GM12878 (cell line): Measurements from ENCODE around the gene GPR146. TPM values are rescaled to one million over a fixed set of nuclear protein-coding genes. Genes with fewer than 3 reads are reported as not detected.

ENCODE experiments used
- ATAC-seq: fragments of 200-7000 bp; cut with Tn5 transposase; 3 replicates; pipeline ENCODE4 v1.9.1; 2020; ENCODE audit warnings: mild to moderate bottlenecking, moderate library complexity
- BruUV-seq: library from RNA; stranded (reverse); fragments of 400-500 nt; replicated peaks from 2 replicates; lab custom pipeline; 2021; lab: Mats Ljungman, UMichigan
- CTCF ChIA-PET: fragments of 300-600 bp; sonication (Branson Sonifier 250); formaldehyde crosslinking; extraction: SDS; loops from one replicate; lab custom pipeline; 2021; ENCODE audit warnings: inconsistent platforms; lab: Yijun Ruan, JAX
- POLR2A ChIA-PET: fragments of 350-600 bp; formaldehyde crosslinking; extraction: SDS; loops from one replicate; lab custom pipeline; 2021; ENCODE audit warnings: inconsistent platforms; lab: Charles Lee
- RAD21 ChIA-PET: fragments of 300-600 bp; sonication (Branson Sonifier 250); formaldehyde crosslinking; loops from one replicate; lab custom pipeline; 2023; ENCODE audit warnings: antibody characterized with exemption; ENCODE audit not compliant: unreplicated experiment; lab: Charles Lee
- SMC1A ChIA-PET: fragments of 300-600 bp; sonication (Branson Sonifier 250); formaldehyde crosslinking; loops from one replicate; lab custom pipeline; 2023; ENCODE audit not compliant: unreplicated experiment, uncharacterized antibody; lab: Charles Lee
- DNase-seq: peaks from one replicate; pipeline ENCODE4 v3.0.0-alpha.2; 2011; ENCODE audit warnings: low read depth, low spot score
- FAIRE-seq: peaks from 3 replicates; lab custom pipeline; 2011; peaks lifted over from hg19 to GRCh38; lab: Jason Lieb, UNC
- H2AFZ ChIP-seq: 2 replicates; pipeline ENCODE4 v1.6.0; 2011; ENCODE audit warnings: low read depth, low read length, control low read depth; ENCODE audit not compliant: control insufficient read depth
- H3K27ac ChIP-seq: 2 replicates; pipeline ENCODE4 v1.5.1; 2011; ENCODE audit warnings: control low read depth; ENCODE audit not compliant: control insufficient read depth, insufficient read depth
- H3K27me3 ChIP-seq, 2 experiments: replicated peaks in 1 of 2; 2 replicates each; pipeline versions ENCODE4 v1.6.0 to v1.6.1; 2011; ENCODE audit warnings: low read length in 1 of 2; ENCODE audit not compliant: control insufficient read depth in 2 of 2, insufficient read depth in 2 of 2
- H3K36me3 ChIP-seq, 2 experiments: 2 replicates each; pipeline ENCODE4 v1.5.1; 2011; ENCODE audit warnings: low read length in 1 of 2; ENCODE audit not compliant: control insufficient read depth in 2 of 2, insufficient read depth in 2 of 2
- H3K4me1 ChIP-seq: 2 replicates; pipeline ENCODE4 v1.6.1; 2011; ENCODE audit warnings: mild to moderate bottlenecking, low read length, moderate library complexity, mixed read lengths; ENCODE audit not compliant: control insufficient read depth, insufficient read depth
- H3K4me2 ChIP-seq: 2 replicates; pipeline ENCODE4 v1.6.0; 2011; ENCODE audit warnings: control low read depth; ENCODE audit not compliant: control insufficient read depth, insufficient read depth
- H3K4me3 ChIP-seq: fragments of 200-600 bp; sonication (generic); 2 replicates; pipeline ENCODE4 v1.5.1; 2016
- H3K79me2 ChIP-seq: 2 replicates; pipeline ENCODE4 v1.6.0; 2011; ENCODE audit warnings: low read length; ENCODE audit not compliant: control insufficient read depth, insufficient read depth
- H3K9ac ChIP-seq: 2 replicates; pipeline ENCODE4 v1.8.0; 2011; ENCODE audit warnings: low read length, control low read depth, mixed read lengths; ENCODE audit not compliant: control insufficient read depth, insufficient read depth
- H3K9me3 ChIP-seq: replicated peaks from 3 replicates; pipeline ENCODE4 v1.5.1; 2011; ENCODE audit warnings: mild to moderate bottlenecking, low read length; ENCODE audit not compliant: control insufficient read depth, insufficient read depth
- H4K20me1 ChIP-seq: 2 replicates; pipeline ENCODE4 v1.6.0; 2011; ENCODE audit not compliant: control insufficient read depth, insufficient read depth
- CBX5 ChIP-seq: sonication (generic); IDR thresholded peaks from 2 replicates; pipeline ENCODE4 v1.6.1; 2016; ENCODE audit warnings: low read depth, moderate library complexity, mild to moderate bottlenecking, inconsistent platforms
- CHD1 ChIP-seq: IDR thresholded peaks from 2 replicates; pipeline ENCODE4 v1.6.1; 2012; ENCODE audit warnings: low read depth, low read length, improper control_type of control experiment
- DPF2 ChIP-seq: fragments of 450-650 bp; IDR thresholded peaks from 2 replicates; pipeline ENCODE4 v1.6.1; 2017; ENCODE audit warnings: mild to moderate bottlenecking
- HDAC6 ChIP-seq: fragments of 200-600 bp; sonication (generic); IDR thresholded peaks from one replicate; pipeline ENCODE4 v1.8.0; 2017; ENCODE audit warnings: antibody characterized with exemption; ENCODE audit not compliant: unreplicated experiment
- MAX ChIP-seq: IDR thresholded peaks from 2 replicates; pipeline ENCODE4 v1.6.1; 2012; ENCODE audit warnings: low read depth, low read length, improper control_type of control experiment
- NFYA ChIP-seq: IDR thresholded peaks from 2 replicates; pipeline ENCODE4 v1.6.1; 2011; ENCODE audit warnings: low read depth, mild to moderate bottlenecking, low read length, improper control_type of control experiment, borderline replicate concordance
- SMAD5 ChIP-seq: IDR thresholded peaks from 2 replicates; pipeline ENCODE4 v1.6.1; 2016; ENCODE audit warnings: antibody characterized with exemption, low read depth
- ZNF592 ChIP-seq: fragments of 450-650 bp; IDR thresholded peaks from 2 replicates; pipeline ENCODE4 v1.6.1; 2017; ENCODE audit warnings: mild to moderate bottlenecking, moderate library complexity
- WGBS: methylation state at CpG from one replicate; pipeline ENCODE4 v1.1.6; 2016; ENCODE audit warnings: low lambda C conversion rate; ENCODE audit not compliant: insufficient replicate concordance, insufficient coverage; ENCODE audit errors: missing lambda C conversion rate; 5-methylcytosine and 5-hydroxymethylcytosine counted together
- in situ Hi-C: fragments of 300-500 bp; cut with MboI; formaldehyde crosslinking; loops from 9 replicates; pipeline ENCODE4 v1.14.3; 2018; ENCODE audit warnings: mixed read lengths
- intact Hi-C: fragments of 100-400 bp; cut with micrococcal nuclease; formaldehyde crosslinking; loops from one replicate; pipeline ENCODE4 v1.14.2; 2022; ENCODE audit not compliant: unreplicated experiment
- polyA plus RNA-seq, 11 experiments: library from polyadenylated mRNA; depleted of rRNA in 4 of 11; unstranded in 6 of 11; stranded (reverse) in 5 of 11; fragments of >200 nt; fragmentation: Nextera tagmentation in 4 of 11; fragmentation: Illumina TruSeq in 1 of 11; extraction: Ambion mirVana in 4 of 11; extraction: Trizol in 1 of 11; gene quantifications; 1 replicate in 1 of 11; 2 replicates in 10 of 11; pipeline versions ENCODE4 v1.2.1 to v1.2.3, GENCODE V29; 2011 to 2016; ENCODE audit warnings: inconsistent platforms in 2 of 11, missing spikeins in 2 of 11, low read depth in 1 of 11
- total RNA-seq, 4 experiments: library from RNA; depleted of rRNA in 3 of 4; stranded (reverse); fragments of >200 nt in 3 of 4; fragmentation: Illumina TruSeq in 1 of 4; extraction: Trizol in 1 of 4; gene quantifications; 2 replicates each; pipeline versions ENCODE4 v1.2.1 to v1.2.3, GENCODE V29; 2013 to 2021
- TF ChIP-seq, protein P1 (sequence below): fragments of 450-650 bp; conservative IDR thresholded peaks from 2 replicates; pipeline ENCODE4 v1.6.1; 2017; ENCODE audit warnings: mild to moderate bottlenecking, moderate library complexity
- TF ChIP-seq, protein P2 (sequence below): fragments of 150-350 bp; IDR thresholded peaks from 2 replicates; pipeline ENCODE4 v1.6.1; 2014; ENCODE audit warnings: mild to moderate bottlenecking, low read depth, low read length

The GPR146 gene
- total and polyA plus RNA-seq, 10 of the 15 experiments (the other 5 are each of a cell fraction or from before 2014, with no cell fraction given) = 0.19 to 12.0 (median 0.54) TPM; not detected in 2

DNA sequence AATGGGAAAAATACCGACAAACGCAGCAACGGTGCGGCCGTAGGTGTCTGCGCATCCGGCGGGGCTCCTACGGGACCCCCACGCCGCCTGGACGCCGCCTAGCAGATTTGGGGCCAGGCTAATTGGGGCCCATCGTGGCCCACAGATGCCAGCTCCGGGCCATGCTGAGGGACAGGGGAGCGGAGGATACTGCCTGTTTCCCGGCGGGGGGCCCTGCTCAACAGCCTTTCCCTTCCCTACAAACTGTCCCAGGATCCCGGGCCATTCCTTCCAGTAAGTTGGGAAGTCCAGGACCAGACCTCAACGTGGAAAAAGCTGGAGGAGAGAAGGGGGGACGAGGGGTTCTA, 21.9 kb downstream of the GPR146 start (continued):
- TF ChIP-seq NFYA (no peak), CHD1 (no peak), ZNF592 (no peak)

DNA sequence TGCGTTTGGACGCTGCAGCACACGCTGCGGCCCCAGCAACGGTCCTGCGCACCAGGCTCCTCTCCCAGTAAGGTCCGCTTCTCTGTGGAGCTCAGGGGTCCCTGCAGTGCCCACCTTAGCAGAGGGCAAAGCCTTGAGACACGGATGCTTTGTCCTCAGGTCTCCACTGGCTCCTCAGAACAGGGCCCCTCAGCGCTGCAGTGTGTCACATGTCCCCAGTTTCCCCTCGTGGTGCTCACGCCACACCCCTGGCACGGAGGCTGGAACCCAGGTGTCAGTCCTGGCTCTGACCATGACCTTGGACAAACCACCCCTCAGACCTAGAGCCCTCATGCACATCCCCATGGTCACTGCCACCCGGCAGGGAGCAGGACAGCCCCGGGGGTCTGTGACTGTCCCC, 23.7 kb downstream of the GPR146 start:
- BruUV-seq = no TSS peak
- TF ChIP-seq MAX = no peak
- TF ChIP-seq, protein P1, sequence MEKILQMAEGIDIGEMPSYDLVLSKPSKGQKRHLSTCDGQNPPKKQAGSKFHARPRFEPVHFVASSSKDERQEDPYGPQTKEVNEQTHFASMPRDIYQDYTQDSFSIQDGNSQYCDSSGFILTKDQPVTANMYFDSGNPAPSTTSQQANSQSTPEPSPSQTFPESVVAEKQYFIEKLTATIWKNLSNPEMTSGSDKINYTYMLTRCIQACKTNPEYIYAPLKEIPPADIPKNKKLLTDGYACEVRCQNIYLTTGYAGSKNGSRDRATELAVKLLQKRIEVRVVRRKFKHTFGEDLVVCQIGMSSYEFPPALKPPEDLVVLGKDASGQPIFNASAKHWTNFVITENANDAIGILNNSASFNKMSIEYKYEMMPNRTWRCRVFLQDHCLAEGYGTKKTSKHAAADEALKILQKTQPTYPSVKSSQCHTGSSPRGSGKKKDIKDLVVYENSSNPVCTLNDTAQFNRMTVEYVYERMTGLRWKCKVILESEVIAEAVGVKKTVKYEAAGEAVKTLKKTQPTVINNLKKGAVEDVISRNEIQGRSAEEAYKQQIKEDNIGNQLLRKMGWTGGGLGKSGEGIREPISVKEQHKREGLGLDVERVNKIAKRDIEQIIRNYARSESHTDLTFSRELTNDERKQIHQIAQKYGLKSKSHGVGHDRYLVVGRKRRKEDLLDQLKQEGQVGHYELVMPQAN = no peak
- no peak for TF ChIP-seq DPF2
- no peak for TF ChIP-seq HDAC6
- no peak for TF ChIP-seq SMAD5
- TF ChIP-seq, protein P2, sequence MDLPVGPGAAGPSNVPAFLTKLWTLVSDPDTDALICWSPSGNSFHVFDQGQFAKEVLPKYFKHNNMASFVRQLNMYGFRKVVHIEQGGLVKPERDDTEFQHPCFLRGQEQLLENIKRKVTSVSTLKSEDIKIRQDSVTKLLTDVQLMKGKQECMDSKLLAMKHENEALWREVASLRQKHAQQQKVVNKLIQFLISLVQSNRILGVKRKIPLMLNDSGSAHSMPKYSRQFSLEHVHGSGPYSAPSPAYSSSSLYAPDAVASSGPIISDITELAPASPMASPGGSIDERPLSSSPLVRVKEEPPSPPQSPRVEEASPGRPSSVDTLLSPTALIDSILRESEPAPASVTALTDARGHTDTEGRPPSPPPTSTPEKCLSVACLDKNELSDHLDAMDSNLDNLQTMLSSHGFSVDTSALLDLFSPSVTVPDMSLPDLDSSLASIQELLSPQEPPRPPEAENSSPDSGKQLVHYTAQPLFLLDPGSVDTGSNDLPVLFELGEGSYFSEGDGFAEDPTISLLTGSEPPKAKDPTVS = no peak
- TF ChIP-seq CBX5 = no peak
- Histone ChIP-seq H3K9me3 (no peaks in the 10 kb centered on the region; the same call in 2 of the 3 replicates), H3K9ac (no peak overlapping the region), H3K4me2 (no peak overlapping the region), H3K4me1 (peaks cover 4% of the 10 kb centered on the region), H4K20me1 (no peaks in the 10 kb centered on the region), H3K4me3 (no peak overlapping the region), H3K27ac (no peak overlapping the region), H3K79me2 (peaks cover 2% of the 10 kb centered on the region), H2AFZ (no peak overlapping the region), H3K27me3 (no peaks in the 10 kb centered on the region), H3K36me3 (no peaks in the 10 kb centered on the region; a peak in 2 of 4 replicates)
- intact Hi-C loops = loop anchor here (5.0 to 10.0 kb wide), 2 partner anchors 109 to 163 kb away; no protein-coding TSS in a partner anchor
- RAD21 ChIA-PET = interaction anchor here (1.2 to 1.6 kb wide), 2 partner anchors 75 to 108 kb away, joined by 5 to 10 read pairs; no protein-coding TSS in a partner anchor
- WGBS = 87% methylated on average over 14 of the region's 14 CpGs
- CTCF ChIA-PET = interaction anchor here (0.6 to 9.7 kb wide), 6 partner anchors 7 to 158 kb away, joined by 3 to 77 read pairs (median 4); no protein-coding TSS in a partner anchor
- no peak for ATAC-seq
- FAIRE-seq = no peak
- SMC1A ChIA-PET = interaction anchor here (1.1 kb wide), 1 partner anchor 90 kb away, joined by 5 read pairs; no protein-coding TSS in a partner anchor
- POLR2A ChIA-PET = interaction anchor here (0.9 kb wide), 1 partner anchor 74 kb away, joined by 3 read pairs; no protein-coding TSS in a partner anchor
- in situ Hi-C loops = no loop called here
- DNase-seq = no peak
